Sigmoid colon (tissue), 4 donors: ENCODE results near the gene ALG2.

Experiments used
- CTCF ChIP-seq, 4 experiments: fragments of 450-650 bp in 3 of 4; fragments of 200-600 bp in 1 of 4; IDR thresholded peaks; one replicate each; pipeline ENCODE4 v1.5.1; 2016 to 2019; ENCODE audit warnings: antibody characterized with exemption in 4 of 4, mild to moderate bottlenecking in 3 of 4, moderate library complexity in 2 of 4
- EP300 ChIP-seq, 4 donors: sonication (generic); formaldehyde crosslinking; IDR thresholded peaks; one replicate each; pipeline ENCODE4 v1.6.1; 2017; ENCODE audit warnings: antibody characterized with exemption in 4 of 4
- POLR2A ChIP-seq, 2 donors: fragments of 450-650 bp; IDR thresholded peaks; one replicate each; pipeline ENCODE4 v1.6.1; 2016; ENCODE audit warnings: antibody characterized with exemption in 2 of 2, mild to moderate bottlenecking in 2 of 2, moderate library complexity in 2 of 2
- POLR2AphosphoS5 ChIP-seq, 4 donors: sonication (generic); formaldehyde crosslinking; IDR thresholded peaks; one replicate each; pipeline ENCODE4 v1.6.1; 2017; ENCODE audit warnings: antibody characterized with exemption in 4 of 4

- TF ChIP-seq CTCF (IDR thresholded peaks at IDR 0.05) (no peak), POLR2AphosphoS5 (IDR thresholded peaks at IDR 0.05) (no peak), POLR2A (IDR thresholded peaks at IDR 0.05) (no peak), EP300 (IDR thresholded peaks at IDR 0.05) (no peak)
Observed at GRCh38 chr9:99197124-99197630, 24.6 kb downstream of the ALG2 start.
